ENCODE results near the gene CACTIN. TPM values are rescaled to one million over a fixed set of nuclear protein-coding genes. Genes with fewer than 3 reads are reported as not detected.

Gene CACTIN
- total RNA-seq, 1 experiment from 2014 or later = 33.2 TPM

GRCh38 chr19:3664879-3665642 is 38.5 kb upstream of the CACTIN start:
- Histone ChIP-seq H3K36me3 (ENCODE audit: control insufficient read depth in 1 of 2, insufficient read depth in 2 of 2, low read length in 2 of 2) (peaks cover 9% of the 10 kb centered on the region in 2 experiments; a peak in 3 of 4 replicates), H3K27me3 (ENCODE audit: insufficient read depth, low read length) (no peaks in the 10 kb centered on the region), H2AFZ (ENCODE audit: low read depth, low read length, poor library complexity, severe bottlenecking) (no peak overlapping the region), H3K4me2 (ENCODE audit: low read length) (peak overlapping the region; percentile 6; the same call in 1 of the 2 replicates), H3K9ac (ENCODE audit: low read length) (no peak overlapping the region), H3K4me1 (ENCODE audit: control insufficient read depth in 1 of 2, insufficient read depth in 2 of 2, low read length in 2 of 2) (peaks cover 0 to 8% of the 10 kb centered on the region in 2 experiments; a peak in 1 of 4 replicates), H3K4me3 (replicated peaks in 1 of 2; ENCODE audit: low read depth in 1 of 2, low read length in 2 of 2) (no peak overlapping the region), H3K79me2 (ENCODE audit: insufficient read depth, low read length) (no peaks in the 10 kb centered on the region), H3K27ac (ENCODE audit: low read depth, low read length) (no peak overlapping the region), H4K20me1 (ENCODE audit: insufficient read depth) (no peaks in the 10 kb centered on the region), H3K9me3 (ENCODE audit: control insufficient read depth in 1 of 2, insufficient read depth in 1 of 2, low read depth in 1 of 2, low read length in 2 of 2) (no peaks in the 10 kb centered on the region), H3K9me2 (ENCODE audit: insufficient read depth) (no peaks in the 10 kb centered on the region)
- ATAC-seq (no peak), DNase-seq (ENCODE audit: low read depth, low spot score) (no peak)
- ChIA-PET POLR2A (no interaction called here), CTCF (no interaction called here), RAD21 (ENCODE audit: low non-redundant PET in 1 of 2, low total read pairs in 2 of 2, uncharacterized antibody in 2 of 2, unreplicated experiment in 2 of 2) (no interaction called here)
- intact Hi-C loops (cut with micrococcal nuclease) = no loop called here
- no peak for TF ChIP-seq EZH2phosphoT487 (IDR thresholded peaks at IDR 0.05; ENCODE audit: borderline replicate concordance)
- TF ChIP-seq SRF (IDR thresholded peaks at IDR 0.05; ENCODE audit: low read depth) = no peak
- no peak for TF ChIP-seq EGR1 (IDR thresholded peaks at IDR 0.05; ENCODE audit: low read depth)
- no peak for TF ChIP-seq TCF7L2 (IDR thresholded peaks at IDR 0.05; ENCODE audit: borderline replicate concordance, extremely low read depth, insufficient read depth, insufficient read length)
- TF ChIP-seq CBX3 (IDR thresholded peaks at IDR 0.05; ENCODE audit: low read depth) = no peak
- TF ChIP-seq ZFX (IDR thresholded peaks at IDR 0.05) = no peak
- TF ChIP-seq RAD21 (IDR thresholded peaks at IDR 0.05; ENCODE audit: low read depth) = no peak
- no peak for TF ChIP-seq EZH2 (IDR thresholded peaks at IDR 0.05)
- no peak for TF ChIP-seq MAX (IDR thresholded peaks at IDR 0.05)
- no peak for TF ChIP-seq POLR2A (IDR thresholded peaks at IDR 0.05; ENCODE audit: borderline replicate concordance, extremely low read depth, insufficient read depth, insufficient read length)
- no peak for TF ChIP-seq SIN3A (IDR thresholded peaks at IDR 0.05; ENCODE audit: low read depth)
- TF ChIP-seq POLR2AphosphoS5 (IDR thresholded peaks at IDR 0.05; ENCODE audit: low read depth, low read length) = no peak
- no peak for TF ChIP-seq CEBPB (IDR thresholded peaks at IDR 0.05; ENCODE audit: low read depth)
- no peak for TF ChIP-seq CTCF (IDR thresholded peaks at IDR 0.05 in 2 of 3, conservative IDR thresholded peaks at IDR 0.05 in 1 of 3; ENCODE audit: borderline replicate concordance in 1 of 3, insufficient read depth in 1 of 3, low read depth in 2 of 3, low read length in 2 of 3)
- TF ChIP-seq ELF1 (IDR thresholded peaks at IDR 0.05; ENCODE audit: borderline replicate concordance, low read depth) = no peak
- TF ChIP-seq REST (IDR thresholded peaks at IDR 0.05; ENCODE audit: low read depth) = no peak
- no peak for TF ChIP-seq ZNF274 (IDR thresholded peaks at IDR 0.05; ENCODE audit: low read depth, low read length)
- TF ChIP-seq SP1 (IDR thresholded peaks at IDR 0.05; ENCODE audit: low read depth) = no peak
- BruUV-seq (replicated peaks) = no TSS peak
